Urinary bladder (tissue), 4 donors: ENCODE results near the gene ANKRD17. TPM values are rescaled to one million over a fixed set of nuclear protein-coding genes. Genes with fewer than 3 reads are reported as not detected.
A peak's percentile ranks its signal among the peaks of the same experiment; 100 is the strongest.
"Not testable (repeated sequence)": the region's sequence is repeated elsewhere in the genome, so short reads cannot be mapped to it uniquely, and the experiment has no call there.

ENCODE experiments used
- DNase-seq: peaks from one replicate; pipeline ENCODE4 v3.0.0-alpha.2; 2015; ENCODE audit errors: extremely low spot score
- H3K27ac ChIP-seq: one replicate; pipeline ENCODE4 v1.5.1; 2013; ENCODE audit warnings: low read depth, mild to moderate bottlenecking, moderate library complexity
- H3K36me3 ChIP-seq: one replicate; pipeline ENCODE4 v1.6.1; 2013; ENCODE audit warnings: mild to moderate bottlenecking, moderate library complexity; ENCODE audit not compliant: insufficient read depth
- H3K4me1 ChIP-seq: one replicate; pipeline ENCODE4 v1.6.1; 2013; ENCODE audit warnings: mild to moderate bottlenecking, moderate library complexity; ENCODE audit not compliant: insufficient read depth
- H3K4me3 ChIP-seq: one replicate; pipeline ENCODE4 v1.5.1; 2013; ENCODE audit warnings: low read depth, low read length
- WGBS: extraction: QIAGEN DNeasy Blood & Tissue Kit; methylation state at CpG from one replicate; pipeline ENCODE4 v1.1.7; 2013; 5-methylcytosine and 5-hydroxymethylcytosine counted together
- polyA plus RNA-seq: library from polyadenylated mRNA; stranded (reverse); fragments of 200-250 nt; gene quantifications from one replicate; pipeline ENCODE4 v1.2.3, GENCODE V29; 2013
- total RNA-seq: library from RNA; depleted of rRNA; stranded (reverse); fragments of >200 nt; gene quantifications from one replicate; pipeline ENCODE4 v1.2.3, GENCODE V29; 2014
- donor health status: healthy with polysubstance abuse.
- donor health status: healthy.

ANKRD17 gene
- total and polyA plus RNA-seq, 2 donors, result 18.3 to 74.8 TPM

DNA sequence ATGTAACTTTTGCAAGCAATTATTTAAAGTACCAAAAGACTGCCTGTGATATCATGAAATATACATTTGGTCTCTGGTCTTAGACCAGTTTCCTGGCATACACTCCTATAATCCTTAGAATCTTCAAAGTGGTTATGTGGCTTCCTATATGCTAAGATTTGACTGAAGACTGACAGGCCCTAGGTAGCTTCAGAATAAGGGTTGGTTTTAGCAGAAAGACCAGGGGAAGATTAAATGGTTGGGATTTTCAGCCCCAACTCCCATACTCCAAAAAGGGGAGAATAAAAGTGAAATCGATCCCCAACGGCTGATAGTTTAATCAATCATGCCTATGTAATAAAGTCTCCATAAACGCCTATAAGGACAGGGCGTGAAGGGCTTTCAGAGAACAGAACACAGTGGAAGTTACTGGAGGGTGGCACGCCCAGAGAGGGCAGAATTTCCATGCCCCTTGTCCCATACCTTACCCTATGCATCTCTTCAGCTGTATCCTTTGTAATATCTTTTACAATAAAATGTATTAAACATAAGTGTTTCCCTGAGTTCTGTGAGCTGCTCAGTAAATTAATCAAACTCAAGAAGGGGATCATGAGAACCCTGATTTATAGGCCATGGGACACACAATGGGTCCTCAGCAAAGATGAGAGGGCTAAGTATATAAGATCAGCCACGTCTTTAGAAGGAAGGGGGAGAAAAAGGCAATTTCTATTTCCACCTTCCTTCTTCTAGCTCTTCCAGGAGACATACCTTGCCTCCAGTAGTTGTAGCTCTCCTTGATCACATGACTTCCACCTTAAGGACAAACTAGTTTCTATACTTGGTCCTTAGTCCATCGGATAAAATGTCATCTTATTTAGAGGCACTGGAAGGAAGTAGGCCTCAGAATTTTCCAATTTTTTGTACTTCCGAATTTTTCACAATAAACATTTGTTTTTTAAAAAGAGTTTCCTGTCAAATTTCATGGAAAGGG is 26.8 kb downstream of the ANKRD17 start:
- no peak overlapping the region for H3K4me3 ChIP-seq
- no peaks in the 10 kb centered on the region for H3K4me1 ChIP-seq
- H3K27ac ChIP-seq, result no peak overlapping the region
- no peaks in the 10 kb centered on the region for H3K36me3 ChIP-seq
- 92% methylated on average over 8 of the region's 8 CpGs for WGBS
- no peak for DNase-seq

DNA sequence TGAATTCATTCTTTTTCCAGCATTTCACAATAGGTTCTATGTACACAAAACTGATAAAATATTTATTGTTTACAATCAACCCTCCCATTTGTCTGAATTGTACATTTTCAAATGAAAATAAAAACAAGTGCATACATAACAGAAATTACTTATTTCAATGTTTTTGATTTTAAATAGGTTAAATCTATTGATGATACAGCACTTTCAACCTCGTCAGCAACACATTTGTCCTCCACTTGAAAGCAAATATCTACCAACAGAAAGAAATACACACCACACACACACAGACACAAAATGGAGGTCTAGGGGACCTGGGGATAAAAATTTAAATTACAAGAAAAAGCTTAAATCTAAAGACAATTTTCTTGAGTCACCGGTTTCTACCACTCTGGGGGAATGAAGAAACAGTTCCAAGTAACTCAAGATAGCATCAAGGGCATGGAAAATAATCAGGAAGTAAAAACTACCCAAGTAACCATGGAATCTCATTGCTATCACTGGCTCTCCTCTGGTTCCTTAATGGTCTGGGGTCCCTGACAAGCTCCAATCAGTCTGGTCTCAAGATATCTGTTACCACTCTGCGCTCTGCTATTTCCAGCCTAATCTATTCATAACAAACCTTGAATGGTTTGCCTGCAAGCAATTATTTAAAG is 27.6 kb downstream of the ANKRD17 start:
- DNase-seq, result no peak
- Histone ChIP-seq H3K4me3 (no peak overlapping the region), H3K36me3 (no peaks in the 10 kb centered on the region), H3K4me1 (no peaks in the 10 kb centered on the region), H3K27ac (no peak overlapping the region)
- WGBS, result 95% methylated on average over 3 of the region's 3 CpGs

- not testable (repeated sequence) for H3K36me3 ChIP-seq, DNase-seq, H3K4me3 ChIP-seq, H3K27ac ChIP-seq, H3K4me1 ChIP-seq
- WGBS, result 90% methylated on average over 5 of the region's 6 CpGs
These were observed 29.8 kb downstream of the ANKRD17 start for GRCh38 chr4:73228800-73229199.

- no peak overlapping the region for H3K4me3 ChIP-seq
- no peaks in the 10 kb centered on the region for H3K4me1 ChIP-seq
- no peak overlapping the region for H3K27ac ChIP-seq
- DNase-seq, result no peak
- WGBS, result 78% methylated on average over 3 of the region's 3 CpGs
- H3K36me3 ChIP-seq, result no peaks in the 10 kb centered on the region
These were observed 33.7 kb downstream of the ANKRD17 start for GRCh38 chr4:73224886-73225285.

DNA sequence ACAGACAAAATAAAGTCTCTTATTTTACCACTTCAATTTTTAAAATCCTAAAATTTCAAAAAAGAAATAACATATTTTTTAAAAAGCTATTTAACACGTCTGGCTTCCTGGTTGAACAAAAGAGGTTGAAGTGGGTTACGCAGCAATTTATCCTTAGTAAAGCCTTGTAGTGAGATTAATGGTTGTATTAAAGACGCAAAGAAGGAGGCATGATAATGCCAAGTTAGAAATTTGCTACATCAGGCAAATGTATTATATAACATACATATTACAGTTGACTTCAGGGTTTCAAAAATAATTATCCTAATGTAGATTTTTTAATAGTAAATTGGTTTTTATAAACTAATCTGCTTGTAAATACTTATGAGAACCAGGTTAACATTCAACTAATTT is 35.3 kb downstream of the ANKRD17 start:
- H3K4me3 ChIP-seq, result no peak overlapping the region
- H3K4me1 ChIP-seq, result no peaks in the 10 kb centered on the region
- no peak for DNase-seq
- WGBS, result 11% methylated on average over 3 of the region's 3 CpGs
- no peaks in the 10 kb centered on the region for H3K36me3 ChIP-seq
- H3K27ac ChIP-seq, result no peak overlapping the region

DNA sequence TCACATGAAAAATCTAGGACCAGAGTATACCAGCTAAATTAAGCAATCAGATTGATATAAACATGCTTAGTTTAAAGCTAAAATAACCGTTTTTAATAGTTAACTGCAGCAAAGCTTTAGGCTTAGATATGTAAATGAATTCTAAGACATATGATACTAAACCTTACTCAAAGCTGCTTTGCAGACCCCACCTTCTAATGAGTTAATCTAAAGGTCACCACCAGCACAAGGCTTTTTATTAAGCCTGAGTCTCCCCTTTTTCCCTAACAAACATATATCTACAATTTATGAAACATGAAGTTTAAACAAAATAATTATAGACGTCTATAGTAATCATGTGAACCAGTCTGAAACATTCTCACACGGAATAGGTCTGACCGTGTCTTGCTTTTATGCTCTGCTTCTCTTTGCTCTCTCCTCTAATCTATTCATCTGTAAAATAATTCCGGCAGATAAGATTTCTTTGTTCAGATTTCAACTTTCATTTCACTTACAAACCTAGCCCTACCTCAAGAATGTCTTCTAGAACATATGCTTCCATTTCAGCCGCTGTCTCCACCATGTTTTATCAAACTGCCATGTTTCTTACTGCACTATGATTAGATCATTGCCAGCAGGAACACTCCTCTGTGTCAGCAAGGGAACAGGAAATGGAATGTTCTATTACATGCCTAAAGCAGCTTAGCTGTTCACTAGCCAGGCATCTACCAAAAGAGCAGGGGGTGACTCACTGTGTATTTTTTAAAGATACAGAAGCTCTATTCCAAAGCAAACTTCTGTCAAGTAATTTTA is 35.9 kb downstream of the ANKRD17 start:
- WGBS, result 2% methylated on average over 6 of the region's 6 CpGs
- DNase-seq, result peak; percentile 88
- Histone ChIP-seq H3K4me3 (peak overlapping the region; percentile 50), H3K27ac (peak overlapping the region; percentile 74), H3K36me3 (no peaks in the 10 kb centered on the region), H3K4me1 (no peaks in the 10 kb centered on the region)

DNA sequence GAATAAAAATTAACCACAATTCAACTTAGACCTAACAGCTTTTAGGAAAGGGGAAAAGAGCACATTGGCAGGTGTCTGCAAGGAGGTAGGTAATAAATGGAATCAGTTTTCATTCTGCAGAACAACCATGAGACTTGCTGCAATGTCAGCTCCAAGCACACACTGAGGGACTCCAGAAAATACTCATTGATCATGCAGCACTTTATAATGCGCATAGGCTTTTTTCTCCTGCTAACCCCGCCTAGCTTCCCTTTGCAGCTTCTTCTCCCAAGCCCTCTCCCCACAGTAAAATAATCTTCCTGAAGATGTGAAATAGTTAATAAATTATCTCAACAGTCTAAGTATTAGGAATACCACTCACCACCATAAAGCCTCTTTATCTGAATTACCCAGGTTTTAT is 36.9 kb downstream of the ANKRD17 start:
- no peak for DNase-seq
- no peaks in the 10 kb centered on the region for H3K36me3 ChIP-seq
- no peaks in the 10 kb centered on the region for H3K4me1 ChIP-seq
- no peak overlapping the region for H3K27ac ChIP-seq
- 85% methylated on average over 2 of the region's 2 CpGs for WGBS
- H3K4me3 ChIP-seq, result no peak overlapping the region

- no peak for DNase-seq
- Histone ChIP-seq H3K36me3 (no peaks in the 10 kb centered on the region), H3K4me1 (no peaks in the 10 kb centered on the region), H3K27ac (no peak overlapping the region), H3K4me3 (no peak overlapping the region)
These were observed 37.8 kb downstream of the ANKRD17 start for GRCh38 chr4:73220815-73221214.

DNA sequence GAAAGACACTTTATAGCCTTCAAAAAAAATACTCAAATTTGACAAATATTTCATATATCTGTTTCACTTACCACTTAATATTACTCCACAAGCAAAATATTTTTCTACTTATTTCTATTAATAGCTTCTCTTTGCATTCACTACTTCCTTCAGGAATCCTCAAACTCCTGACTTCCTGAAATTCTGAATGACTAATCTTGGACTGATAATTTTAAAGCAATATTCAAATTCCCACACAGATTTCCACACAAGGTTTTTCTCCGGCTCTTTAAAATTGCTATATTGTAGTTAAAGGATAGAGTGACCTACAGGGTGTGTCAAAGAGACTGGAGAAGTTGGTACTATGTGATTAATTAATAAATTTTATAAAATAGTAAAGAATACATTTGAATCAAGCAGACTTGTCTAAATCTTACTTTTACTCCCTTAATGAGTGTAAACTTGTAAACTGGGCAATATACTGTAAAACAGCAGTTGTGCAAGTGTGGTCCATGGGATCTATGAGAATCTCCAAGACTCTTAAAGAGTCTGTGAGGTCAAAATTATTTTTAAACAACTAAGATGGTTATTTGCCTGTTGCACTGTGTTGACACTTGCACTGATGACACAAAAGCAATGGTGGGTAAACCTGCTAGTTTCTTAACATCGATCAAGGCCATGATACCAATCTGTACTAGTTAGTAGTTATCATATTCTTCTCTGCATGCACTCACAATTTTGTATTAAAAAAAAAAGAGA is 44.5 kb downstream of the ANKRD17 start:
- DNase-seq, result no peak
- WGBS, result 91% methylated on average over 2 of the region's 2 CpGs
- H3K4me1 ChIP-seq, result no peaks in the 10 kb centered on the region
- H3K4me3 ChIP-seq, result no peak overlapping the region
- H3K36me3 ChIP-seq, result no peaks in the 10 kb centered on the region
- no peak overlapping the region for H3K27ac ChIP-seq

DNA sequence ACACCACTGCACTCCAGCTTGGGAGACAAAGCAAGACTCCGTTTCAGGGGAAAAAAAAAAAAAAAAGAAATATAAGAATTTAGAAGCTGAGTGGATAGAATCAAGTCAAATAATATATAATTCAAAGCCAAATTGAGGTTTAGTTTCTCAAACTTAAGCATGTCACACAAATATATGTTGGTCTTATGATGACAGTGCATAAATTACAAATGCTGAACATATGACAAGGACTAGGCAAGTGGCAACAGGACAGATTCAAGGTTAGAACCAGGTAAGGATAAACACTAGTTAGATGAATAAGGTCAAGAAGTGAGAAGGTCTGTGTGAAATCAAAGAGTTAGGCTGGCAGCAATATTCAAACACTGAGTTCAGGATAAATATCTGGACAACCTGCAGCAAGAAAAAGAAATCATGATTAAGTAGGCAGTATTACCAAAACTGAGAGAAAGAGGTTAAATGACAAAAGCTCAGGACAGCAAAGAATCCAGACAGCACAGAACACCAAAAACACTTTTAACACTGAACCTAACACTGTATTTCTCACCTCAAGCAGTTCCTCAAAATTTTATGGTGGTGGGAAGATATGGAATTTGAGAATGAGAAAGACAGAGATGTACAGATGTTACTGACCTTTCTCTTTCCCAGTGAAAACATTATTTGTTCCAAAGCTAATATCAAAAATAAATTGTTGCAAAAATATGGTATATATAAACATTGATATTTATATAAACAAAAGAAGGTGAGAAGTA is 45.4 kb downstream of the ANKRD17 start:
- WGBS, result 91% methylated on average over 1 of the region's 1 CpG
- Histone ChIP-seq H3K36me3 (no peaks in the 10 kb centered on the region), H3K27ac (no peak overlapping the region), H3K4me3 (no peak overlapping the region), H3K4me1 (no peaks in the 10 kb centered on the region)
- DNase-seq, result no peak

DNA sequence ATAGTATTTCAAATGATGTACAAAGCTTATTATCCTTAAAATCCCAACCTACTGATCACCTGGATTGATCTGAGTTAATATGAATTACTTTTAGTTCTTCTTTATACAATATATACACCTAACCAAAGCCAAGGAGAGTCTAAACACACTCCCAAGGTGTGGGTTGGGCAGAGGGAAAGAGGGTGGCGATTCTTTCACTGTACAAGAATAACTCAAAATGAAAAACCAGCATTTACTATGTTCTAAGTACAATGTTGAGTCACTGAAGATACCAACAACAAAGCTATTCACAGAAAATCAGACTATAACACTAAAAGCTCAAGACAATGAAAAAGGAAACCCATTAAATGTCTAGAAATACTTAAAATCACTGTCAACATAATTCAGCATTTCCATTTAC is 46.6 kb downstream of the ANKRD17 start:
- WGBS, result 92% methylated on average over 1 of the region's 1 CpG
- Histone ChIP-seq H3K4me1 (no peaks in the 10 kb centered on the region), H3K27ac (no peak overlapping the region), H3K36me3 (no peaks in the 10 kb centered on the region), H3K4me3 (no peak overlapping the region)
- no peak for DNase-seq

GRCh38 chr4:73208376-73208775 is 50.2 kb downstream of the ANKRD17 start:
- DNase-seq, result no peak

GRCh38 chr4:73206236-73206635 is 52.4 kb downstream of the ANKRD17 start:
- no peaks in the 10 kb centered on the region for H3K36me3 ChIP-seq
- no peak overlapping the region for H3K27ac ChIP-seq
- H3K4me1 ChIP-seq, result no peaks in the 10 kb centered on the region
- H3K4me3 ChIP-seq, result no peak overlapping the region
- WGBS, result 97% methylated on average over 3 of the region's 3 CpGs
- DNase-seq, result no peak

More at GRCh38 chr4:73208376-73208775, 50.2 kb downstream of the ANKRD17 start:
- H3K36me3 ChIP-seq, result no peaks in the 10 kb centered on the region
- no peak overlapping the region for H3K27ac ChIP-seq
- no peak overlapping the region for H3K4me3 ChIP-seq
- H3K4me1 ChIP-seq, result no peaks in the 10 kb centered on the region
